HepG2 (cell line): ENCODE data around the gene SELENOI. TPM values are rescaled to one million over a fixed set of nuclear protein-coding genes. Genes with fewer than 3 reads are reported as not detected.

Experiments
- CSRNP2 ChIP-seq: sonication (generic); formaldehyde crosslinking; conservative IDR thresholded peaks from 2 replicates; pipeline ENCODE4 v1.8.0; 2022; ENCODE audit warnings: low read depth, missing genetic modification reagents
- ELK4 ChIP-seq: sonication (generic); formaldehyde crosslinking; IDR thresholded peaks from 2 replicates; pipeline ENCODE4 v1.9.0; 2021; ENCODE audit warnings: missing genetic modification reagents, borderline replicate concordance
- FOXA1 ChIP-seq, 2 experiments: fragments of 450-650 bp in 1 of 2; sonication (generic) in 1 of 2; formaldehyde crosslinking in 1 of 2; IDR thresholded peaks; 2 replicates each; pipeline versions ENCODE4 v1.4.0 to v1.6.1; 2016 to 2020; ENCODE audit warnings: missing genetic modification reagents in 1 of 2
- GMEB1 ChIP-seq: sonication (generic); formaldehyde crosslinking; IDR thresholded peaks from 2 replicates; pipeline ENCODE4 v1.5.1; 2020; ENCODE audit warnings: missing genetic modification reagents, mild to moderate bottlenecking, borderline replicate concordance
- LBX2 ChIP-seq: sonication (generic); formaldehyde crosslinking; IDR thresholded peaks from 2 replicates; pipeline ENCODE4 v1.5.0; 2020; ENCODE audit warnings: missing genetic modification reagents, mild to moderate bottlenecking, borderline replicate concordance
- NKX3-1 ChIP-seq: sonication (generic); formaldehyde crosslinking; IDR thresholded peaks from 2 replicates; pipeline ENCODE4 v1.5.0; 2020; ENCODE audit warnings: missing genetic modification reagents
- TRAFD1 ChIP-seq: sonication (generic); formaldehyde crosslinking; IDR thresholded peaks from 2 replicates; pipeline ENCODE4 v1.5.1; 2020; ENCODE audit warnings: missing genetic modification reagents, mild to moderate bottlenecking, borderline replicate concordance
- ZFP41 ChIP-seq: sonication (generic); formaldehyde crosslinking; IDR thresholded peaks from 2 replicates; pipeline ENCODE4 v1.4.0; 2020; ENCODE audit warnings: mild to moderate bottlenecking, missing genetic modification reagents, borderline replicate concordance
- ZNF225 ChIP-seq: sonication (generic); formaldehyde crosslinking; IDR thresholded peaks from 2 replicates; pipeline ENCODE4 v1.4.0; 2020; ENCODE audit warnings: mild to moderate bottlenecking, missing genetic modification reagents
- ZNF274 ChIP-seq: sonication (generic); formaldehyde crosslinking; IDR thresholded peaks from 2 replicates; pipeline ENCODE4 v1.5.1; 2020; ENCODE audit warnings: mild to moderate bottlenecking, missing genetic modification reagents
- ZNF362 ChIP-seq: sonication (generic); formaldehyde crosslinking; IDR thresholded peaks from 2 replicates; pipeline ENCODE4 v1.4.0; 2020; ENCODE audit warnings: missing genetic modification reagents, mild to moderate bottlenecking, borderline replicate concordance
- ZNF574 ChIP-seq: sonication (generic); formaldehyde crosslinking; IDR thresholded peaks from 2 replicates; pipeline ENCODE4 v1.4.0; 2020; ENCODE audit warnings: missing genetic modification reagents
- polyA plus RNA-seq, 8 experiments: library from polyadenylated mRNA; depleted of rRNA in 3 of 8; stranded (reverse) in 7 of 8; unstranded in 1 of 8; fragments of >200 nt; fragmentation: Illumina TruSeq in 4 of 8; extraction: Trizol in 4 of 8; gene quantifications; 2 replicates each; pipeline versions ENCODE4 v1.2.1 to v1.2.3, GENCODE V29; 2011 to 2016; ENCODE audit warnings: low read depth in 4 of 8, missing spikeins in 1 of 8, mixed read lengths in 1 of 8; ENCODE audit not compliant: insufficient read depth in 1 of 8
- total RNA-seq, 5 experiments: library from RNA; depleted of rRNA; stranded (reverse); fragments of >200 nt; fragmentation: Illumina TruSeq; extraction: Trizol; gene quantifications; 2 replicates each; pipeline ENCODE4 v1.2.3, GENCODE V29; 2016; ENCODE audit warnings: low read depth in 1 of 5

The SELENOI gene
- total and polyA plus RNA-seq, 2 of the 13 experiments (the other 11 are each of a cell fraction or from before 2014, with no cell fraction given), result 27.7 to 60.3 TPM

GRCh38 chr2:26345545-26346453 is at the start of gene SELENOI (continued):
- TF ChIP-seq LBX2 (peak; percentile 45; the same call in 1 of the 2 replicates), TRAFD1 (no peak; the same call in 1 of the 2 replicates), ZFP41 (CRISPR knock-in tag) (peak; percentile 86; the same call in 1 of the 2 replicates), ZNF574 (peak; percentile 84), ZNF274 (CRISPR knock-in tag) (peak; percentile 93; the same call in 1 of the 2 replicates), CSRNP2 (no peak), GMEB1 (CRISPR knock-in tag) (peak; percentile 90), ELK4 (CRISPR knock-in tag) (no peak), NKX3-1 (CRISPR knock-in tag) (peak; percentile 83; the same call in 1 of the 2 replicates), ZNF225 (CRISPR knock-in tag) (peak; percentile 70; the same call in 1 of the 2 replicates), FOXA1 (IDR thresholded peaks at IDR 0.05) (no peak), FOXA1 (CRISPR knock-in tag; IDR thresholded peaks at IDR 0.05) (peak; percentile 23; the same call in 1 of the 2 replicates), ZNF362 (CRISPR knock-in tag) (no peak)
